Kidney (tissue), 14 donors: Measurements from ENCODE around the gene TOR1AIP1. TPM values are rescaled to one million over a fixed set of nuclear protein-coding genes. Genes with fewer than 3 reads are reported as not detected.

Experiments
- DNase-seq, 5 donors: peaks; one replicate each; pipeline ENCODE4 v3.0.0-alpha.2; 2013 to 2020
- FAIRE-seq: peaks from 2 replicates; lab custom pipeline; 2012; peaks lifted over from hg19 to GRCh38; lab: Jason Lieb, UNC
- H3K27ac ChIP-seq, 2 donors: one replicate each; pipeline ENCODE4 v1.7.0; 2013; ENCODE audit warnings: low read depth in 2 of 2, low read length in 2 of 2, inconsistent platforms in 1 of 2
- H3K27me3 ChIP-seq: one replicate; pipeline ENCODE4 v1.7.1; 2013; ENCODE audit warnings: low read length, inconsistent platforms; ENCODE audit not compliant: control insufficient read depth, insufficient read depth
- H3K36me3 ChIP-seq, 3 donors: one replicate each; pipeline versions ENCODE4 v1.7.0 to v1.7.1; 2013; ENCODE audit warnings: low read length in 3 of 3, control low read depth in 1 of 3, inconsistent platforms in 1 of 3; ENCODE audit not compliant: insufficient read depth in 3 of 3, control insufficient read depth in 2 of 3
- H3K4me1 ChIP-seq, 3 donors: one replicate each; pipeline versions ENCODE4 v1.7.0 to v1.7.1; 2013; ENCODE audit warnings: low read length in 3 of 3, inconsistent platforms in 1 of 3, low read depth in 1 of 3; ENCODE audit not compliant: control insufficient read depth in 2 of 3, insufficient read depth in 2 of 3
- H3K4me3 ChIP-seq, 3 donors: one replicate each; pipeline versions ENCODE4 v1.7.0 to v1.8.1; 2013; ENCODE audit warnings: low read length in 3 of 3, control low read depth in 1 of 3, inconsistent platforms in 1 of 3
- H3K9ac ChIP-seq, 3 donors: one replicate each; pipeline versions ENCODE4 v1.7.0 to v1.7.1; 2013; ENCODE audit warnings: low read length in 3 of 3, control low read depth in 1 of 3, inconsistent platforms in 1 of 3
- H3K9me3 ChIP-seq, 3 donors: one replicate each; pipeline versions ENCODE4 v1.7.0 to v1.7.1; 2013; ENCODE audit warnings: low read length in 3 of 3, control low read depth in 1 of 3, inconsistent platforms in 1 of 3; ENCODE audit not compliant: control insufficient read depth in 2 of 3, insufficient read depth in 1 of 3
- CTCF ChIP-seq: IDR thresholded peaks from 3 replicates; pipeline ENCODE4 v1.5.1; 2012; ENCODE audit warnings: mild to moderate bottlenecking, moderate library complexity, borderline replicate concordance; ENCODE audit not compliant: insufficient read depth; ENCODE audit errors: extremely low read depth
- intact Hi-C: fragments of 100-400 bp; cut with DNase I; formaldehyde crosslinking; loops from one replicate; pipeline ENCODE4 v1.11.1; 2022
- polyA plus RNA-seq: library from polyadenylated mRNA; stranded (reverse); fragments of 350-450 nt; fragmentation: Illumina TruSeq; extraction: RNeasy Lipid Tissue Mini Kit (QIAGEN cat#74804); gene quantifications from one replicate; pipeline ENCODE4 v1.2.3, GENCODE V29; 2014; ENCODE audit warnings: low read depth, low replicate concordance; ENCODE audit not compliant: insufficient read depth
- total RNA-seq: library from RNA; stranded (reverse); fragmentation: NEBNext Ultra II Directional; extraction: Animal tissue kit (Norgen Biotek cat#: 25700); gene quantifications from one replicate; pipeline ENCODE4 v1.2.1, GENCODE V29; 2021
- donor health status: control.
- donor health status: control.
- donor health status: control.
- donor health status: control.
- donor health status: control.
- donor health status: DM: yes; HTN: yes; CAD: no.
- donor health status: Normal renal cell carcinoma (clear cell type).

TOR1AIP1 gene
- total and polyA plus RNA-seq, 2 donors from 2014 or later: 20.8 to 44.2 TPM

DNA sequence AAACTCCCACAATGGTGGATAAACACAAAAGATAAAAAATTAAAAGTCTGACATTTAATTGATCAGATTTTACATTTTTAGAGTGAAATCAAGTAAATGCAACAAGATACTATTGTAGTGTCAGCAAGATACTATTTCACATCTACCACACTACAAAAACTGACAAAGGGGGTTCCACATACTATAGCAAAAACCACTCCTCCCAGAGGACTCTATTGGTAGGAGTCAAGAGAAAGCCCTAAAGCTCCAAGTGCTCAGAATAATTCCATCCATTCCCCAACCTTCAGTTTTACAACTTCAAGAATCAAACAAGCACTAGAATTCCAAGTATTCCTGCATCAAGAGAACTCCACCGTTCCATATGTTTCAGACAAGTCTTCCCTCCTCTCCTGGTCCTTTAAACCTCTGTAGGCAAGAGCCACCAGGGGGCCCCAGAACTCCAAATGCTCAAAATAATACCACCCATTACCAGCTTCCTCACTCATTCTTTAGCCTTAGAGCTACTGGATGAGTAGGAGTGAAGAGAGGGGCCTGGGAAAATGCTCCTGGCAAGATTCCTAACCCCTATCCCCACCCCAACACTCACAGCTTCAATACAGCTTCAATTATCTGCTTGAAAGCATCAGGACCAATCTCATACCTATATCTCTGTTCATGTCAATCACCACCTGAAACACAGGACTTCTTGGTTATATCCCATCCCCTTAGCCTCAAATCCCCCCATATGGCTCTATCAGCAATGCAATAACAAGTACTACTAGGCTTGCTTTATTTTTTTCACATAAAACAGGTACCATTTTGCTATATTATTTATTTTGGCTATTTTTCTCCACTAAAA is 14.4 kb upstream of the TOR1AIP1 start:
- peaks cover 0 to 7% (median 0%) of the 10 kb centered on the region in 3 donors for H3K4me1 ChIP-seq
- H3K4me3 ChIP-seq: no peak overlapping the region
- no peak overlapping the region for H3K9ac ChIP-seq
- FAIRE-seq (no peak), DNase-seq (peak in 4 of 5 donors; percentile 41 to 79 (median 60))
- H3K36me3 ChIP-seq: peaks cover 0 to 37% (median 9%) of the 10 kb centered on the region in 3 donors
- peak; percentile 40 for TF ChIP-seq CTCF
- H3K27me3 ChIP-seq: no peaks in the 10 kb centered on the region
- H3K9me3 ChIP-seq: no peaks in the 10 kb centered on the region
- no peak overlapping the region for H3K27ac ChIP-seq
- intact Hi-C loops: no loop called here

GRCh38 chr1:179870870-179871269 is 11.2 kb upstream of the TOR1AIP1 start:
- Histone ChIP-seq H3K4me3 (no peak overlapping the region), H3K27me3 (no peaks in the 10 kb centered on the region), H3K36me3 (peaks cover 0 to 23% (median 3%) of the 10 kb centered on the region in 3 donors), H3K9me3 (no peaks in the 10 kb centered on the region), H3K9ac (no peak overlapping the region), H3K27ac (no peak overlapping the region), H3K4me1 (peaks cover 0 to 7% (median 6%) of the 10 kb centered on the region in 3 donors)
- DNase-seq (no peak), FAIRE-seq (no peak)
- no peak for TF ChIP-seq CTCF
- intact Hi-C loops: no loop called here

- Histone ChIP-seq H3K4me3 (no peak overlapping the region), H3K36me3 (peaks cover 0 to 15% (median 3%) of the 10 kb centered on the region in 3 donors), H3K9me3 (no peaks in the 10 kb centered on the region), H3K27ac (no peak overlapping the region), H3K4me1 (peaks cover 0 to 13% (median 6%) of the 10 kb centered on the region in 3 donors), H3K9ac (no peak overlapping the region), H3K27me3 (no peaks in the 10 kb centered on the region)
- no peak for FAIRE-seq
- TF ChIP-seq CTCF: no peak
- DNase-seq: no peak
- intact Hi-C loops: no loop called here
Measured at GRCh38 chr1:179871940-179872339, 10.1 kb upstream of the TOR1AIP1 start.
